HEK293 (cell line): ENCODE measurements around the gene MYZAP.

ENCODE experiments used
- CTCF ChIA-PET: fragments of 350-600 bp; formaldehyde crosslinking; extraction: SDS; loops from one replicate; lab custom pipeline; 2021; ENCODE audit warnings: antibody characterized with exemption; lab: Yijun Ruan, JAX
- POLR2A ChIA-PET: fragments of 300-600 bp; formaldehyde crosslinking; extraction: SDS; loops from one replicate; lab custom pipeline; 2020; ENCODE audit warnings: antibody characterized with exemption, inconsistent platforms; lab: Yijun Ruan, JAX
- H3K27ac ChIP-seq: fragments of 200-500 bp; sonication (Bioruptor generic); 2 replicates; pipeline ENCODE4 v1.5.1; 2014; ENCODE audit warnings: low read depth, low read length, control low read depth, inconsistent platforms; ENCODE audit errors: extremely low read depth
- H3K36me3 ChIP-seq, 2 experiments: fragments of 200-500 bp in 1 of 2; sonication (Bioruptor generic) in 1 of 2; 1 replicate in 1 of 2; 2 replicates in 1 of 2; pipeline ENCODE4 v1.5.1; 2014 to 2017; ENCODE audit warnings: inconsistent platforms in 2 of 2, low read length in 2 of 2; ENCODE audit not compliant: control insufficient read depth in 2 of 2, insufficient read depth in 1 of 2
- H3K4me1 ChIP-seq: fragments of 200-500 bp; sonication (Bioruptor generic); 2 replicates; pipeline ENCODE4 v1.5.1; 2014; ENCODE audit warnings: mild to moderate bottlenecking, low read length, inconsistent platforms; ENCODE audit not compliant: control insufficient read depth, insufficient read depth
- H3K4me3 ChIP-seq: 2 replicates; pipeline ENCODE4 v1.5.1; 2011; ENCODE audit warnings: low read depth, mild to moderate bottlenecking, control low read depth, low read length, moderate library complexity
- H3K9me3 ChIP-seq: fragments of 200-500 bp; sonication (Bioruptor generic); 2 replicates; pipeline ENCODE4 v1.5.1; 2014; ENCODE audit warnings: low read depth, low read length, inconsistent platforms; ENCODE audit not compliant: control insufficient read depth, insufficient read depth
- RBAK ChIP-seq: fragments of 450-650 bp; formaldehyde crosslinking; IDR thresholded peaks from 2 replicates; pipeline ENCODE4 v1.5.1; 2016; ENCODE audit warnings: missing biosample characterization, missing genetic modification characterization
- SCRT2 ChIP-seq: fragments of 450-650 bp; formaldehyde crosslinking; IDR thresholded peaks from 2 replicates; pipeline ENCODE4 v1.5.1; 2016; ENCODE audit warnings: missing biosample characterization, missing genetic modification characterization
- WT1 ChIP-seq: fragments of 450-650 bp; formaldehyde crosslinking; IDR thresholded peaks from 2 replicates; pipeline ENCODE4 v1.5.1; 2016; ENCODE audit warnings: missing biosample characterization, missing genetic modification characterization
- ZBTB10 ChIP-seq: fragments of 450-650 bp; formaldehyde crosslinking; IDR thresholded peaks from 2 replicates; pipeline ENCODE4 v1.5.1; 2016; ENCODE audit warnings: missing biosample characterization, missing genetic modification characterization
- ZBTB11 ChIP-seq: fragments of 450-650 bp; formaldehyde crosslinking; conservative IDR thresholded peaks from 2 replicates; pipeline ENCODE4 v1.5.1; 2016; ENCODE audit warnings: low read depth, missing biosample characterization, missing genetic modification characterization
- ZBTB17 ChIP-seq: fragments of 450-650 bp; formaldehyde crosslinking; IDR thresholded peaks from 2 replicates; pipeline ENCODE4 v1.5.1; 2016; ENCODE audit warnings: missing biosample characterization, missing genetic modification characterization
- ZIC2 ChIP-seq: fragments of 450-650 bp; formaldehyde crosslinking; IDR thresholded peaks from 2 replicates; pipeline ENCODE4 v1.5.1; 2016; ENCODE audit warnings: missing biosample characterization, missing genetic modification characterization
- ZNF155 ChIP-seq: fragments of 450-650 bp; formaldehyde crosslinking; IDR thresholded peaks from 2 replicates; pipeline ENCODE4 v1.5.1; 2016; ENCODE audit warnings: missing biosample characterization, missing genetic modification characterization
- ZNF174 ChIP-seq: fragments of 450-650 bp; formaldehyde crosslinking; IDR thresholded peaks from 2 replicates; pipeline ENCODE4 v1.5.0; 2017; ENCODE audit warnings: missing biosample characterization, mild to moderate bottlenecking, missing genetic modification characterization
- ZNF2 ChIP-seq: fragments of 450-650 bp; formaldehyde crosslinking; IDR thresholded peaks from 2 replicates; pipeline ENCODE4 v1.5.1; 2016; ENCODE audit warnings: missing biosample characterization, missing genetic modification characterization
- ZNF433 ChIP-seq: fragments of 450-650 bp; formaldehyde crosslinking; IDR thresholded peaks from 2 replicates; pipeline ENCODE4 v1.5.1; 2016; ENCODE audit warnings: missing biosample characterization, missing genetic modification characterization, low read depth
- ZNF488 ChIP-seq: fragments of 450-650 bp; formaldehyde crosslinking; IDR thresholded peaks from 2 replicates; pipeline ENCODE4 v1.5.1; 2016; ENCODE audit warnings: missing biosample characterization, missing genetic modification characterization
- ZNF514 ChIP-seq: fragments of 450-650 bp; formaldehyde crosslinking; IDR thresholded peaks from 2 replicates; pipeline ENCODE4 v1.5.1; 2016; ENCODE audit warnings: missing biosample characterization, missing genetic modification characterization
- ZNF560 ChIP-seq: fragments of 450-650 bp; formaldehyde crosslinking; IDR thresholded peaks from 2 replicates; pipeline ENCODE4 v1.5.1; 2017; ENCODE audit warnings: missing biosample characterization, missing genetic modification characterization, borderline replicate concordance
- ZNF585B ChIP-seq: fragments of 450-650 bp; formaldehyde crosslinking; IDR thresholded peaks from 2 replicates; pipeline ENCODE4 v1.5.1; 2016; ENCODE audit warnings: missing biosample characterization, missing genetic modification characterization
- ZNF623 ChIP-seq: fragments of 450-650 bp; formaldehyde crosslinking; IDR thresholded peaks from 2 replicates; pipeline ENCODE4 v1.5.1; 2016; ENCODE audit warnings: missing biosample characterization, missing genetic modification characterization
- ZNF629 ChIP-seq: fragments of 450-650 bp; formaldehyde crosslinking; IDR thresholded peaks from 2 replicates; pipeline ENCODE4 v1.5.1; 2017; ENCODE audit warnings: missing biosample characterization, missing genetic modification characterization
- ZNF645 ChIP-seq: fragments of 450-650 bp; formaldehyde crosslinking; IDR thresholded peaks from 2 replicates; pipeline ENCODE4; 2016; ENCODE audit warnings: missing biosample characterization, missing genetic modification characterization
- ZNF704 ChIP-seq: fragments of 450-650 bp; formaldehyde crosslinking; IDR thresholded peaks from 2 replicates; pipeline ENCODE4 v1.5.1; 2016; ENCODE audit warnings: missing biosample characterization, missing genetic modification characterization
- ZNF837 ChIP-seq: fragments of 450-650 bp; formaldehyde crosslinking; IDR thresholded peaks from 2 replicates; pipeline ENCODE4 v1.5.1; 2016; ENCODE audit warnings: missing biosample characterization, missing genetic modification characterization
- ZNF843 ChIP-seq: fragments of 450-650 bp; formaldehyde crosslinking; IDR thresholded peaks from 2 replicates; pipeline ENCODE4 v1.5.1; 2016; ENCODE audit warnings: missing biosample characterization, missing genetic modification characterization

MYZAP gene

GRCh38 chr15:57655053-57655452, 63.3 kb downstream of the MYZAP start:
- ChIA-PET CTCF (interaction anchor here (0.6 to 3.2 kb wide), 6 partner anchors 13 to 104 kb away, joined by 3 to 17 read pairs (median 4); no protein-coding TSS in a partner anchor), POLR2A (no interaction called here)
- Histone ChIP-seq H3K9me3 (no peaks in the 10 kb centered on the region), H3K4me3 (no peak overlapping the region), H3K36me3 (no peaks in the 10 kb centered on the region), H3K27ac (no peak overlapping the region), H3K4me1 (no peaks in the 10 kb centered on the region)
- TF ChIP-seq ZBTB17: no peak
- no peak for TF ChIP-seq ZNF704
- no peak for TF ChIP-seq ZNF645 (tag by site-specific recombination)
- no peak for TF ChIP-seq ZBTB11
- no peak for TF ChIP-seq ZNF488 (tag by site-specific recombination)
- no peak for TF ChIP-seq ZIC2
- no peak for TF ChIP-seq ZNF514 (tag by site-specific recombination)
- TF ChIP-seq ZNF585B: no peak
- TF ChIP-seq RBAK: no peak
- no peak for TF ChIP-seq ZNF629

- TF ChIP-seq ZNF704 (no peak), ZNF837 (no peak), ZNF843 (no peak), ZNF560 (tag by site-specific recombination) (no peak), WT1 (tag by site-specific recombination) (no peak), ZBTB10 (tag by site-specific recombination) (no peak), ZNF433 (tag by site-specific recombination) (no peak), ZNF623 (tag by site-specific recombination) (no peak), SCRT2 (no peak), ZNF2 (no peak), ZNF155 (tag by site-specific recombination) (no peak), ZNF174 (no peak)
- H3K27ac ChIP-seq: no peak overlapping the region
- ChIA-PET CTCF (interaction anchor here (0.6 to 3.2 kb wide), 5 partner anchors 14 to 415 kb away, joined by 3 to 17 read pairs (median 4); no protein-coding TSS in a partner anchor), POLR2A (no interaction called here)
- H3K4me1 ChIP-seq: no peaks in the 10 kb centered on the region
- no peaks in the 10 kb centered on the region for H3K9me3 ChIP-seq
- no peak overlapping the region for H3K4me3 ChIP-seq
- no peaks in the 10 kb centered on the region for H3K36me3 ChIP-seq
Observed at GRCh38 chr15:57655809-57656208, 64.1 kb downstream of the MYZAP start.
